CD4-positive, alpha-beta T cell treated with Interleukin-10 for 1 hour (primary cell): ENCODE data around the gene MAGEF1.
"Not testable (repeated sequence)": the region's sequence is repeated elsewhere in the genome, so short reads cannot be mapped to it uniquely, and the experiment has no call there.

ENCODE experiments used
- DNase-seq: peaks from one replicate; pipeline ENCODE4 v3.0.0-alpha.2; 2020

Gene MAGEF1

DNA sequence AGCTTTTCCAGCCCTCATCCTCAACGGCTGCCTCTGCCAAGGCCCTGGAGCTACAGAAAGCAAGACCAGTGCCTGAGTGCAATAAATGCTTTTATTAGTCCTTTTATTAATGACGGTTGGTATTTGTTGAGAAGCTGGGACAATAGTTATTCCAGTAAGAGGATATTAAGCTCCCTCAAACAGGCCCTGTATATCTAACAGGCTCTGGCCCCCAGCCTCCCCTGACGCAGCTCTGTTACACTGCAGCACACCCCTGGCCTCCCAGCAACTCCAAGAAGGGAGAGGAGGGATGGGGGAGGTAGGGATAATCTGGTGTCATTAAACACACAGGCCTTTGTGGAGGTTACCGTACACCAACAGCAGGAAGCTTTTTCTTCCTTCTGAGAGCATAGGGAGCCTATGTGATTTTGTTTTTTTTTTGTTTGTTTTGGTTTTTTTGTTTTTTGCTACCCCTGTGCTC is 30.8 kb upstream of the MAGEF1 start:
- no peak for DNase-seq

DNA sequence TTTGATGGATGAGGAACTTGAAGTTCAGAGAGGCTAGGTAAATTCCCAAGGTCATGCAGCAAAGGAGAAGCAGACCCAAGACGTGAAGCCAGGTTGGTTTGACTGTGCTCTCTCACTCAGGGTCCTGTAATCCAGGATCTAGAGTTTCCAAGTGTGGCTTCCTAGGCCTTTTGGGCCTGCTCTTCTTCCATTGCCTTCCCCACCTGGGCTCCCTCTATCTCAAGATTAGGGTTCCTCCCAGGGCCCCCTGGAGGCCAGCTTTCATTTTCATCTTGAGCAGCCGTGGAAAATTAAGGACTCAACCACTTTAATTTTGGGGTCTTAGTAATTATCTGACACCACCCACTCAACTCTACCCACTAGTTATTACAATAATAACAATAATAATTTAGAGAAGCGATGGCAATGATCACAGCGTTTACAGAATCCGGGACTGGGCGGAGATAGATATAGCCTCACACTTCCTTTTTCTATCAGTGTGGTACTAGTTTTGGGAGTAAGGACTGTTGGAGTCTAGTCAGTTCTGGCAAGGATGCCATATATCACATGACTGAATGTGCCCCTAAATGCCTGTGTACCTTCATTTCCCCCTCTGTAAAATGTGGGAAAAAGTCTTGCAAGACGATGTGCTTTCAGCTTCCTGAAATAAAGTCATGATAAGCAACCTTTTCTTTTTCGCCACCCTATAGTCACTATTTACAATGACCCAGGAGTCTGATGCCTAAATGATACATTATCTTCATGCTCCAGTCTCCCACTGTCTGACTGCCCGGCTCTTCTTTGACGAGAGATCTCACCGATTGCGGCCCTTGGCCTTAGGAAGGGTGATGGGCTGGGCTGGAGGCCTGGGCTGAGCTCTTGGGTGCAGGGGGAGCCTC is 30.2 kb upstream of the MAGEF1 start:
- no peak for DNase-seq

DNA sequence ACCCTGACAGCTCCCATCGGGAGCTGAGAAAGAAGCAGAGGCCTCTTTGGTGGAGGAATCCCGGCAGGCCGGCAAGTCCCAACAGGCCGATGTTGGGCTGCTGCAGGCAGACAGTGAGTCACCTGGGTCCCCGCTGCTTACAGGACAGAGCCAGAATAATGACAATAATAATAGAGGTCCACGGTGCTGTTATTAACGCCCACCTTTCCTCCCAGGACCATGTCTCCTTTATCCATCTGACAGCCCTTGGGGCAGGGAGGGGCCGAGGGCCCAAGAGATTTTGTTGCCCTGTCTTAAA is 29.3 kb upstream of the MAGEF1 start:
- no peak for DNase-seq

DNA sequence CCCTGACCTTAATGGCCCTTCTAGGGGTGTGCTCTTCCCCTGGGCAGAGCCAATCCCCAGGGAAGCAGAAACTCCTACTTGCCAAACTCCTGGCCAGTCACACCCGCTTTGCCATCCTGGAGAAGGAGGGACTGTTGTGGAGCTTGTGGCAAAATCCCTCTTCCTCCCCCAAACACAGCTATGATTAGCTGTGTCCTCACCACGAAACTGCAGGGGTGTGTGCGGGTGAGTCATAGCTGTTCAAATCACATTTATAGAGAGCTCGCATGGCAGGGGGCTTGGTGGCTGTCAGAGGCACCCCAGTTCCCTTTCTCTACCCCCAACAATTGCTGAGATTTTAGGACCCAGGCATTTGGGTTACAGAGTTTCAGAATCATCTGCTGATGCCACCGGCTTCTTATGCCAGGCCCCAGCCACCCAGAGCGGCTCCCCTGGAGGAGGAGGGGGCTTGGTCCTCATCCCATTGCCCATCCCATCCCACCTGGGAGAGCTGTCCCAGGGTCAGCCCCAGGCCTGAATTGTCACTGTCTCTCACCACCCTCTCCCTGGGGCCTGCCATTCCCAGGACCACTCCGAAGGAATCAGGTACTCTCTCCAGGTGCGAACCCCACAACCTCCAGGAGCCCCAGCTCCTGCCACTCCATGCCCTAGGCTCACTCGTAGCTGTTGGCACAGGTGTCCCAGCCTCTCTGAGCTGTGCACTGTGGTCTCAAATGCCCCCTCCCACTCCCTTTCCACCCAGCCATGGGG is 28.8 kb upstream of the MAGEF1 start:
- DNase-seq: no peak

DNA sequence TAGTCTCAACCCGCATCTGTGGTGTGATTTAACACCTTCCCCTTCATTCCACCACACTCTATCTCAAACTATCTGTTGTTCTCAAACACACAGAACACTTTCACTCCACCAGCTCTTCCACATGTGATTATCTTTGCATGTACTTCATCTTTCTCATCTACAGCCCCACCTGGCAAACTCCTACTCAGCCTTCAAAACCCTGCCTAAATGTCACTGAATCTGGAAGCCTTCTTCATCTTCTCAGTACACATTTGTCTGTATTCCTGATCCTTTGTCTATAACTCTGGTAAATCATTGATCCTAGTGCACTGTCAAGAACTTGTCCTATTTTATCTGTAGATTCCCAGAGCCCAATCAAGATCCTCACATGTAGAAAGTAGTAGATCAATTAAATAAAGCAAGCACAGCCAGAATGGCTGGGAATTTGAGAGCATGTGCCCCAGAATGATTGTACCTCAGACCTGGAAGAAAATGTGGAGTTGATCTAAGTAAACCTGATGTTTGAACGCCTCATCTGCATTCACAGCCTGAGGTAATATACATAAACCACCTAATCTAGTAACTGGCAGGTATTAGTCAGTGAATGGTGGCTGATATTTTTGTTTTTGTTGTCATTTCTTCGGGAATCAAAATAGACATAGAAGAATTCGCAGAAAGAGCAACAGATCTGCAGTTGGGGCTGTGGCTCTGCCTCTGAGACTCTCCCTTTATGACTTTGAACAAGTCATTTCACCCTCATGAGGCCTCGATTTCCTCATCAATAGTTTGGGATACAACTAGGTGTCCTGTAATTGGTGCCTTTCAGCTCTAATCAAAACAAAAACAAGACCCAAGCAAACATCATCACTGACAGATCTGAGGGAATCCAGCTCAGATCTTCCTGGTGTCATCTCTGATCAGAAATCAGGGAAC is 28.0 kb upstream of the MAGEF1 start:
- no peak for DNase-seq

DNA sequence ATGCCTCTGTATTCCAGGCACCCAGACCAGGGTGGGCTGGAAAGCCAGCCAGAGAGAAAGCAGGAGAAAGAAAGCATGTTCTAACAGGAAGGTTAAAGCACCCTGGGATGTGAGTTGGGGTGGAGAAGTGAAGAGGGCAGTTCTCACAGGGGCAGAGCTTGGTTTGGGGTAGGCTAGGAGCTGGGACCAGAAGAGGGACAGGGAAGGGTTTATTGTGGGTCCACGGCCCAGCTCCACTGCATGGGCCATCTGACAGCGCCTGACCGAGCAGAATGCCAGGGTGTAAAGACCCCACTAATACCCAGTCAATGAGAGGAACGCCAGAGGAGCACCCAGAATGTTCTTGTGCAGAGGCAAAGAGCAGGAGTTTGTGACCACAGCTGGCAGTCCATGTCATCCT is 27.1 kb upstream of the MAGEF1 start:
- no peak for DNase-seq

DNA sequence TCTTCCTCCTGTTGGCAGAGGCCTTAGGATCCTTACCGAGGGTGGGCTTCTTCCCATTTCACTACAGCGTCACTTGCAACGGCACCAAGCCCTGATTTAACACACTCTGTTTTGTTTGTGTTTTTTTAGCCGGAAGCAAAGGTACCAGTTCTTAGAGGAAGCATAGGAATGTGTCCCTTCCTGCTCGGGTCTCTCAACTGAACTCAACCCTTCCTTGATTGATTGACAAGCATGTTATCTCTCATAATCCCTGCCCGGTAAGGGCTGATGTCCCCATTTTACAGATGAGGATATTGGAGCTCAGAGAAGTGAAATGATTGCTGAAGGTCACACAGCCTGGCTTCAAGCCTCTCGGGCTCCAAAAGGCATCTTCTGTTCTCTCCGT is 26.6 kb upstream of the MAGEF1 start:
- no peak for DNase-seq

DNA sequence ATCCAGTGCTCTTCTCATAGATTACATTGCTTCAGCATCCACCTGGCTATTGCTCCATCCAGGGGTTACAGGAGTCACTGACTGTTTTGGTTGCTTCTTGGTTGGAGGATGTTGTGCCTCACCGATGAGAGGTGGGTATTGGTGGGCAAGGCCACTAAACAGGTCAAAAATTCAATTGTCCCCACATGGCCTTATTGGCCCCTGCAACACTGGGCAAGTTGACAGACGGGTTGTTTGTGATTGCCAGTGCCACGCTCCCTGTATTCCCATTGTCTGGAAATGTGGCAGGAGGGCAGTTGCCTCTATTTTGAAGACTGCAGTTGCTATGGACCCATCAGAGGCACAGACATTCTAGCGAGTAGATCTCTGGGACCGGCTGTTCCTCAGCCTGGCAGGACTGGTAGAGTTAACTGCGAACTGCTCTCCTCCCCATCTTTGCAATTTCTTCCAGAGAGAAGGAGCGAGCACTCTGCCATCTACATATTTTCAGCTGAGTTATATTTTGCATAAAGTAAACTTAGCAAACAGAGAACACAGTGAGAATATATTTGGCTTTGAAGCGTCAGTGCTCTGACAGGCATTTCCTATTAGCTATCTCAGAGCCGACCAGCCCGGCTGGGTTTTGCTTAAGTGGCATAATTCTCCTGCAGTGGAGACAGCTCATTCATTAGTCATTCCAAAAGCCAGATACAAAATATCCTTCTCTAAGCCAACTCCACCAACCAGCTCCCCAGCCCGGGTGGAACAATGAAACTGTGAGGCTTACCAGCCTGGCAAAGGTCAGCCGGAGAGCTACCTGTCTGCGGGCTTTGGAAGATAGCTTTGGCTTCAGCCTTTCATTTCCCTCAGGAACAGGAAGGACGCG is 26.0 kb upstream of the MAGEF1 start:
- DNase-seq: no peak

DNA sequence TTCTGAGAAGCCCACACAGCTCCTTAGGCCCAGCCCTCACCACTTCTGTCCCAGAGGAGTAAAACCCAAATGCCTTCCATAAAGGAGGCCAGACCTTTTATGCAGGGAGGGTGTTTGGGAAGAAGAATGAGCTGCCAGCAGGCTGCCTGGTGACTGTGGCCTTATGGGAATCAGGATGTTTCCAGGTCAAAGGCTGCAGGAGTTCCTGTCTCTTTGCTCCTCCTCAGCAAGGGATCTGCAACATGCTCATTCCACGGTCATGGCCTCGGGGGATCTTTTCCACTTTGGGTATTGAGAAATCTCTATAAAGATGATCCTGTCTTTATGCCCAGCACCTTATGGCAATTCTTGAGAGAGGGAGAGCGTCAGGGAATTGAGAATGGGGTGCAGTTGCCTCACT is 25.2 kb upstream of the MAGEF1 start:
- no peak for DNase-seq

DNA sequence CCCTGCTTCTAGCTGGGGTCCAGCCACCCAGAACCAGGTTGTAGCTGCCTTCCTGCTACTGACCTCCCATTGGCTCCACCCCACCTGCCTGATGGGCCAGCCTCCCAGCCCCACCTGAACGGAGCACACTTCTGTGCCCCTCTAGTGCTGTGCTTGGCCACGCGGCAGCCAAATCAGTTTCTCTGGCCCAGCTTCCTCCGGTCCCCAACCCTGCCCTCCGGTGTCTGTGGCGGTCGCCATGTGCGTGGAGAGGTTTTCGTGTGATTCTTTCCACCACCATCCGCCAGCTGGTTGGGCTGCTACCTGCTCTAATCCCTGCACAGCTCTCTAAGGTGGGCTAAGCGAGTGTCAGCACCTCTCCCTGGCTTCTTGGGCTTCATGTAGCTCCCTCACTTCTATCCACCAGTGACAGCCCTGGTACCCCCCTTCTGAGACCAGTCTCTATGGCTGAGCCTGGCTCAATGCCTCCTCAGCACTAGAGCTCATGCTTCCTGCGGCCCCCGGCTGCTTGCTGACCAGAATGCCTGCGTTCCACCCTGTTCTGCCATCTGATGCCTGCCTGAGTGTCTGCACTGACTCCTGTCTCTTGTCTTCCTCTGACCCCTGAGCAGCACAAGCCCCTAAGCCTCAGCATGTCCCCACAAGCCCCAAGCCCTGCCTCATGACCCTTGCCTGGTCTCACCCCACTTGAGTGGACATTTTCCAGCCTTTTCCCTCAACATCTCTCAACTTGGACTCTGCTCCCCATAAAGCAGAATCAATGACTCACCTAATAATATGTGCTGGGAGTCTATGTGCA is 23.2 kb upstream of the MAGEF1 start:
- DNase-seq: no peak

DNA sequence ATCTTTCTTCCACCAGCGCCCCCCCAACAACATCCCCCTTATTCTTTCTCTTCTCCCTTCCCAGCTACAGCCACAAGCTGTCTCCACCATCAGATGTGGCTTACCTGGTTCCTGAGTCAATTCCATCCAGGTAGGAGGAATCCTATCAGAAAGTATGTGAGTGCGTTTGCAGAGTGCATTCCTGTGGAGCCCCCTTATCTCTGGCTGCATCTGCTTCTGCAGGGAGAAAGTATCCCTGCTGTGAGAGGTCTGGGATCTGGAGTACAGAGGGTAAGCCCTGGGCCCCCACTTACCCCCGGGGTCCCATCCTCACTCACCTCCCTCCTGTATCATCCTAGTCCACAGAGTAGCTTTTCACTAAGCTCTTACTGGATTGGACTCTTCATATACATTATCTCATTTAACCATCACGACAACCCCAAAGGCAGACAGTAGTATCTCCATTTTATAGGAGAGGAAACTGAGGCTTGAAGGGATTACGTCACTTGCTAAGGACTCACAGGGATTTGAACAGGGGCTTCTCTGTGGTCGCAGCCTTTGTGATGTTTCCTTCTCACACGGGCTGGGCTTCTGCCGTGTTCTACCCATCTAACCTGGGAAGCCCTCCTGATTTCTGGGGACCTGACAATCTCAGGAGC is 22.2 kb upstream of the MAGEF1 start:
- no peak for DNase-seq

DNA sequence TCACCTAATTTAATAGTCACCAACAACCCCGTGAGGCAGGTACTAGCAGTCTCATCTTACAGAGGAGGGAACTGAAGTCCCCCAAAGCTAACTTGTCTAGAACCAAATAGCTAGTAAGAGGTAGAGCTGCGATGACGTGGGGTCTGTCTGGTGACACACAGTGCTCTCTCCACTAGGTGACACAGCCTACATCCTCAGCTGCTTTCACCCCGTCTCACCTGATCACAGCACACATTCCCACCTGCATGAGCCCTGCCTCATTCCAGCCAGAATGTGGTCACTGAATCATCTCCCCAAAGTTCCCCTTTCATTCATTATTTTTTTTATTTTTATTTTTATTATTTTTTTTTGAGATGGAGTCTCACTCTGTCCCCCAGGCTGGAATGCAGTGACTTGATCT is 21.3 kb upstream of the MAGEF1 start:
- DNase-seq: no peak

DNA sequence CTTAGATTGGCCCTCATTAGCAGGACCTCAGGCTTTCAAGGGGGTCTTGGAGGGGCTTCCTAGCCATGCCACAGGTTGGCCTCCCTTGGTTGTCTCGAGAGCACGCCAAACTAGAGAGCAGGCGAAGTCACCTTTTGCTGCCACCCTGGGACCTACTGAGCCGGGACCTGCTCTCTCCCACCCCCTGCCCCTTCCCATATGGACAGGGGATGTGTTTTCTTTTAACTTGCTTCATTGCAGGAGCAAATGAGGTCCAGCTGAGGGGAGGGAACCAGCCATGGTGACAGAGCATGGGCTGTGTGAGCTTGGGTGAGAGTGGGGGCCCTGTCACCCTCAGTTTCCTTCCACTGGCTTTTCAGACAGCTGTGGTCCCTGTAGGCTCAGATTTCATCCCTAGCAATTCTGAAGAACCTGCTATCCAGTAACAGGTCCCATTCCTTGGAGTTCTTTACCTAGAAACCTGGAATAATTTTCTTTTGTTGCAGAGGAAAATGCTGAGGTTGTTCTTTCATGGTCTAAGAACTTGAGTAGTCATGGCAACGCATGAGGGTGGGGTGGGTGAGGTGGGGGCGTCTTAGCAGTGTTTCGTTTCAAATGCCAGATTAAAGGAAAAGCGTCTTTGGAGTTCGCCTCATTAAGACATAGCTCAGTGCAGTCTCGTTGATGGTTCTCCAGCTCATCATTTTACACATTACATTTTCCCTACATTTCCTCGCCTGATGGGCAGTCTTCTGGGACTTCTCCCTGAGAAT is 20.1 kb upstream of the MAGEF1 start:
- DNase-seq: no peak

DNA sequence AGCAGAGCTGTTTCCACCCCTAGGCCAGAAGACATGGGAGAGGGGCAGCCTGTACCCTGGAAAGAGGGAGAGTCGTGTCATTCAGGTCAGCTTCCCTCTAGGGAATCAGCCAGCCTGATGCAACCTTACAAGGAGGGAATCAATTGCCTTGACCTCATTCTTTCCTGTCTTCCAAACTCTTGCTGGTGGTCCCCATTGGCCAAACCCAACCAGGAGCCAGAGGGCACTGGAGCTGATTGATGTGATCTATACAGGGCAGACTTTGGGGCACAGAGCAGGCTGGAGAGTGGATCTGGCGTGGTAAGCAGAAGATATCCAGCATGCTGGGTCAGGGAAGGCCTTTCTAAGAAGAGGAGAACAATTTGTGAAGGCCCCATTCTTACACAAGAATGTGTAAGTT is 19.1 kb upstream of the MAGEF1 start:
- no peak for DNase-seq

DNA sequence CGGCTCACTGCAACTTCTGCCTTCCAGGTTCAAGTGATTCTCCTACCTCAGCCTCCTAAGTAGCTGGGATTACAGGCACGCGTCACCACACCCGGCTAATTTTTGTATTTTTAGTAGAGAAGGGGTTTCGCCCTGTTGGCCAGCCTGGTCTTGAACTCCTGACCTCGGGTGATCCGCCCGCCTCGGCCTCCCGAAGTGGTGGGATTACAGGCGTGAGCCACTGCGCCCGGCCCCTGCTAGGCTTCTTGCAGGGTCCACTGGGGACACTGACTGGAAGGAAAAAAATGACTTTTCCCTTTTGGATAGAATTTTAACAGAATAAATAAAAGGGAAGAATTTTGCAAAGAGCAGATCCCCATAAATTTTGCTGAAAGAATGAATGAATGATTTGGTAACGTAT is 17.3 kb upstream of the MAGEF1 start:
- not testable (repeated sequence) for DNase-seq

DNA sequence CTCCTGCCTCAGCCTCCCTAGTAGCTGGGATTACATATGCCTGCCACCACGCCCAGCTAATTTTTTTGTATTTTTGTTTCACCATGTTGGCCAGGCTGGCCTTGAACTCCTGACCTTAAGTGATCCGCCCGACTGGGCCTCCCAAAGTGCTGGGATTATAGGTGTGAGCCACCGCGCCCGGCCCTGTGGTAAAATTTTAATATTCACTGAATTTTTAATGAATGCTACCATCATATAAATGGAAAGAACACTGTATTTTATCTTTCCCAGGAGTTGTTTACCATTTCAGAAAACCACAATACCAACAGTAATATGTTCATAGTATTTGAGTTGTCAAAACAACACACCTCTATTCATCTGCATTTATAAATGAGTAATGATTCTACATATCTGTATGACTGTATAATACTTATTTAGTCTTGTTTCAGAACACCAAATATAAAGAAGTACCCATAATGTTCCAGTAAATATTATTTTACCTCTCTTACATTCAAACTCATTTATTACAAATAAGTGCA is 16.2 kb upstream of the MAGEF1 start:
- no peak for DNase-seq

DNA sequence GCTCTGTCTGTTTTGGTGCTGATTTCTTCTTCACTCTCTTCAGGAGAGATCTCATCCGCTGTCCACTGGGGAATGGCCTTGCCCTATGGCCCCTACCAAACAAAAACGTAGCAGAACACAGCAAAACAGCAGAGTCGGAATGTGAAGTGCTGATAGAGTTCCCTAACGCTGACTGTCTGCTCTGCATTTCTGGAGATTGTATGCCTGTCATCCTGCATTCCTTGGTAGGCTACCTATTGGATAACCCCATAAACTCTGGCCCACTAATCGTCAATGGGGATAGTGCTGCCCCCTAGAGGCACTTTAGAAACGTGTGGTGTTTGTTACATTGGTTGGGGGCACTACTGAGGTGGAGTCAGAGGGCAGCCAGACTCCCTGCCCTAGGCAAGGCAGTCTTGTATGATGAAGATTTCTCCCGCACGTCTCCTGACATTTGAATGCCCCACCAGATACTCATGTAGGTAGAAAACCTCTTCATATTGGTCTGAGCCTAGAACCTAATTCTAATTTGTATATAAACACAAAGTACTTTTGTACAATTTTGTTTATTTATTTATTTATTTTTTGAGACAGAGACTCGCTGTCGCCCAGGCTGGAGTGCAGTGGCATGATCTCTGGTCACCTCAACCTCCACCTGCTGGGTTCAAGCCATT is 15.6 kb upstream of the MAGEF1 start:
- peak; percentile 57 for DNase-seq

DNA sequence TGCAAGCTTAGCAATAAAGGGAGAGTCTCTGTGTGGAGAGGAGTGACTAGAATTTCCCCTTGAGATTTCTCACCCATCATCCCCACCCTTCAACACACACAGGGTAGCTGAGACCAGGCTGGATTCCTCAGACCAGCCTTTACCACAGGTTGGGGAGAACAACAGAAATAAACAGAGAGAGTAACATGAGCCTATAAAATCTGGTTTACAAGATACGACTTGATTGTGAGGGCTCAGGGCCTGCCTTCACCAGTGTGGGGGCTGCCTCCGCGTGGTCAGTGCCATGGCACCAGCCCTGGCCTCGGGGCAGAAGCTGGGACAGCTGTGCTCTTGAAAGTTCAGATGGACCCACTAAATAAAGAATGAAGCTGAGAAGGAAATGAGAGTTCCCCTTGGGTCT is 14.6 kb upstream of the MAGEF1 start:
- DNase-seq: no peak

DNA sequence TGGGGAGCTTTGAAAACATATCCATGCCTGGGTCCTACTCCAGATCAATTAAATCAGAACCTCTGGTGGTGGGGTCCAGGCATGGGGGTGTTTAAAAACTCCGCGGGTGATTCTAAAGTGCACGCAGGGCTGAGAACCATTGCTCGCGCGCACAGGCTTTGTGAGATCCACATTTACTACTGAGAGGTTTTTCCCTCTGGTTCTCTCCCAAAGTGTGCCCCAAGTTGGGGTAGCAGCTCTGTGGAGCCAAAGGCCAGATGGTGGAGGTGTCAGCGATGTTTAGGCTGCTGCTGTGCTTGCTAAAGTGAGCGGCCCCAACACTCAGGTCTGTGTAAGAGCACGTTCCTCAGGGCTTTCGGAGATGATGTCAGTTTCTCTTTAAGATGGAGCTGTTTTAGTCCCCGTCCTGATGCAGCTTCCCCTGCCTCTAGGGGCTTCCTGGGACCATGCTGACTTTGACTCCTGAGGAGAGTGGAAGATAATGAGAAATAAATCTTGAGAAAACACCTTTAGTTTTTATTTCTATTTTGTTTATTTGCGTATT is 13.4 kb upstream of the MAGEF1 start:
- no peak for DNase-seq
